HepG2 (cell line): ENCODE results near the gene ACOT13. TPM values are rescaled to one million over a fixed set of nuclear protein-coding genes. Genes with fewer than 3 reads are reported as not detected.

Experiments
- ATRX ChIP-seq: sonication (generic); formaldehyde crosslinking; IDR thresholded peaks from 2 replicates; pipeline ENCODE4 v1.4.0; 2020; ENCODE audit warnings: missing genetic modification reagents, borderline replicate concordance
- FOXA3 ChIP-seq: IDR thresholded peaks from 2 replicates; pipeline ENCODE4 v1.6.1; 2016; ENCODE audit warnings: missing genetic modification reagents, missing compliant biosample characterization
- KAT7 ChIP-seq: IDR thresholded peaks from 2 replicates; pipeline ENCODE4 v1.6.1; 2018; ENCODE audit warnings: borderline replicate concordance, missing compliant biosample characterization
- MBNL3 ChIP-seq: fragments of 250-450 bp; sonication (Bioruptor Pico); conservative IDR thresholded peaks from 2 replicates; pipeline ENCODE4 v1.8.0; 2022; ENCODE audit warnings: mild to moderate bottlenecking, inconsistent platforms
- NCOR1 ChIP-seq: fragments of 200-600 bp; sonication (generic); IDR thresholded peaks from 2 replicates; pipeline ENCODE4 v1.7.0; 2017; ENCODE audit warnings: antibody characterized with exemption, low read length, borderline replicate concordance
- NFE2L1 ChIP-seq: sonication (generic); formaldehyde crosslinking; IDR thresholded peaks from 2 replicates; pipeline ENCODE4 v1.4.0; 2020; ENCODE audit warnings: missing genetic modification reagents, mild to moderate bottlenecking, borderline replicate concordance
- PITX1 ChIP-seq: sonication (generic); formaldehyde crosslinking; IDR thresholded peaks from 2 replicates; pipeline ENCODE4 v1.5.1; 2020; ENCODE audit warnings: mild to moderate bottlenecking, missing genetic modification reagents
- SOX13 ChIP-seq, 3 experiments: fragments of 450-650 bp in 1 of 3; sonication (generic) in 1 of 3; formaldehyde crosslinking in 1 of 3; IDR thresholded peaks in 2 of 3; conservative IDR thresholded peaks in 1 of 3; 2 replicates each; pipeline versions ENCODE4 v1.5.0 to v1.6.1; 2016 to 2020; ENCODE audit warnings: antibody characterized with exemption in 1 of 3, mild to moderate bottlenecking in 1 of 3, missing compliant biosample characterization in 1 of 3, missing genetic modification reagents in 1 of 3, moderate library complexity in 1 of 3
- STAG1 ChIP-seq: sonication (generic); formaldehyde crosslinking; IDR thresholded peaks from 2 replicates; pipeline ENCODE4 v1.4.0; 2020; ENCODE audit warnings: missing genetic modification reagents
- ZNF17 ChIP-seq: sonication (generic); formaldehyde crosslinking; IDR thresholded peaks from 2 replicates; pipeline ENCODE4 v1.5.0; 2020; ENCODE audit warnings: mild to moderate bottlenecking, missing genetic modification reagents
- ZNF232 ChIP-seq: sonication (generic); formaldehyde crosslinking; IDR thresholded peaks from 2 replicates; pipeline ENCODE4 v1.4.0; 2020; ENCODE audit warnings: missing genetic modification reagents, borderline replicate concordance
- ZNF251 ChIP-seq: sonication (generic); formaldehyde crosslinking; IDR thresholded peaks from 2 replicates; pipeline ENCODE4 v1.9.0; 2021; ENCODE audit warnings: mild to moderate bottlenecking, missing genetic modification reagents
- ZNF552 ChIP-seq: sonication (generic); formaldehyde crosslinking; IDR thresholded peaks from 2 replicates; pipeline ENCODE4 v1.9.0; 2022; ENCODE audit warnings: missing genetic modification reagents, mild to moderate bottlenecking, borderline replicate concordance
- ZNF605 ChIP-seq: sonication (generic); formaldehyde crosslinking; IDR thresholded peaks from 2 replicates; pipeline ENCODE4 v1.8.0; 2022; ENCODE audit warnings: mild to moderate bottlenecking, missing genetic modification reagents
- ZNF772 ChIP-seq: sonication (generic); formaldehyde crosslinking; IDR thresholded peaks from 2 replicates; pipeline ENCODE4 v1.5.0; 2020; ENCODE audit warnings: mild to moderate bottlenecking, missing genetic modification reagents
- polyA plus RNA-seq, 8 experiments: library from polyadenylated mRNA; depleted of rRNA in 3 of 8; stranded (reverse) in 7 of 8; unstranded in 1 of 8; fragments of >200 nt; fragmentation: Illumina TruSeq in 4 of 8; extraction: Trizol in 4 of 8; gene quantifications; 2 replicates each; pipeline versions ENCODE4 v1.2.1 to v1.2.3, GENCODE V29; 2011 to 2016; ENCODE audit warnings: low read depth in 4 of 8, missing spikeins in 1 of 8, mixed read lengths in 1 of 8; ENCODE audit not compliant: insufficient read depth in 1 of 8
- total RNA-seq, 5 experiments: library from RNA; depleted of rRNA; stranded (reverse); fragments of >200 nt; fragmentation: Illumina TruSeq; extraction: Trizol; gene quantifications; 2 replicates each; pipeline ENCODE4 v1.2.3, GENCODE V29; 2016; ENCODE audit warnings: low read depth in 1 of 5
- TF ChIP-seq, protein P1 (sequence below): sonication (generic); formaldehyde crosslinking; IDR thresholded peaks from 2 replicates; pipeline ENCODE4 v1.5.0; 2020; ENCODE audit warnings: missing genetic modification reagents, mild to moderate bottlenecking, borderline replicate concordance
- TF ChIP-seq, protein P2 (sequence below): sonication (generic); formaldehyde crosslinking; IDR thresholded peaks from 2 replicates; pipeline ENCODE4 v1.5.1; 2020; ENCODE audit warnings: mild to moderate bottlenecking, missing genetic modification reagents, borderline replicate concordance
- TF ChIP-seq, protein P3 (sequence below): sonication (generic); formaldehyde crosslinking; IDR thresholded peaks from 2 replicates; pipeline ENCODE4 v1.4.0; 2020; ENCODE audit warnings: mild to moderate bottlenecking, low read depth, missing genetic modification reagents

Gene ACOT13
- total and polyA plus RNA-seq, 2 of the 13 experiments (the other 11 are each of a cell fraction or from before 2014, with no cell fraction given), result 31.5 to 45.1 TPM

DNA sequence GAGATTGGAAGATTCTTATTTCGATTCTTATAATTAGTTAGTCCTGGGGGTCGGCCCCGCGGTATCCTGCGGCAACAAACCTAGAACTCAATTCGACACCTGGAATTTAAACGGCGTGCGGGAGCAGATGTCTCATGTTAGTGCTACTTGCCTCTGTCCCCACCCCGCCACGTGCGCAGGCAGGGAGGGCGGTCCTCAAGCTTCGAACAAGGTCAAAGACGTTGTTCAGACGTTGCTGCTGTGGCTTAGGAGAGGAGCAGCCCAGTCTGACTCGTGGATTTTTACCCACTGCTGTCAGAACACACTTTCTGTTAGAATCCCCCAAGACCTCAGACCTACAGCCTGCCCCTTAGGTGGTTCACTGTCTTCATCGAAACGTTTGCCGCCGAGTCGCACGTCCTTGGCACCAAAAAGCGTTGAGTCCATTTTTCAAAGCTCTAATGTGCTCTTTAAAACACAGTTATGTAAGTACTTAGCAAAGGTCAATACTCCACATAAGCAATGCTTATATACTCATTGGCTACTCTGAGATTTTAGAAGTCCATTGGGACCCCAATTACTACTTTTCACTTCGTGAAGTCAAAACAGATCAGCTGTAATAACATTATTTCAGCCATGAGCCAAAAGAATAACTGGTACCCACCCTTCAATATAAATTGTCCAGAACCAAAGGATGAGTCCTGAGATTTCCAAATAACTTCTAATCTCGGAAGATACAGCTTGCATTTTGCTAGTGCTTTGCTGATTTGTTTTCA is 54.8 kb downstream of the ACOT13 start (continued):
- peak; percentile 34; the same call in 1 of the 2 replicates for TF ChIP-seq NCOR1
- TF ChIP-seq FOXA3 (CRISPR knock-in tag), result peak; percentile 59; the same call in 1 of the 2 replicates
- 0 out of 2 replicates have a peak, but pooled peaks have one; percentile 41 for TF ChIP-seq ATRX (CRISPR knock-in tag)
- peak; percentile 64 for TF ChIP-seq PITX1 (CRISPR knock-in tag)
- TF ChIP-seq ZNF552 (CRISPR knock-in tag), result peak; percentile 81; the same call in 1 of the 2 replicates
- 0 out of 2 replicates have a peak, but pooled peaks have one; percentile 2 for TF ChIP-seq STAG1 (CRISPR knock-in tag)
- 0 out of 2 replicates have a peak, but pooled peaks have one; percentile 58 for TF ChIP-seq ZNF251 (CRISPR knock-in tag)
- TF ChIP-seq ZNF232, result 0 out of 2 replicates have a peak, but pooled peaks have one; percentile 61
- TF ChIP-seq, protein P1, sequence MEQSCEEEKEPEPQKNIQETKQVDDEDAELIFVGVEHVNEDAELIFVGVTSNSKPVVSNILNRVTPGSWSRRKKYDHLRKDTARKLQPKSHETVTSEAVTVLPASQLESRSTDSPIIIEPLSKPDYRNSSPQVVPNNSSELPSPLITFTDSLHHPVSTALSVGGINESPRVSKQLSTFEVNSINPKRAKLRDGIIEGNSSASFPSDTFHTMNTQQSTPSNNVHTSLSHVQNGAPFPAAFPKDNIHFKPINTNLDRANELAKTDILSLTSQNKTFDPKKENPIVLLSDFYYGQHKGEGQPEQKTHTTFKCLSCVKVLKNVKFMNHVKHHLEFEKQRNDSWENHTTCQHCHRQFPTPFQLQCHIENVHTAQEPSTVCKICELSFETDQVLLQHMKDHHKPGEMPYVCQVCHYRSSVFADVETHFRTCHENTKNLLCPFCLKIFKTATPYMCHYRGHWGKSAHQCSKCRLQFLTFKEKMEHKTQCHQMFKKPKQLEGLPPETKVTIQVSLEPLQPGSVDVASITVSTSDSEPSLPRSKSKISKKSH (CRISPR knock-in tag), result peak; percentile 87; the same call in 1 of the 2 replicates
- TF ChIP-seq KAT7, result peak; percentile 81
- TF ChIP-seq ZNF772 (CRISPR knock-in tag), result no peak; the same call in 1 of the 2 replicates
- TF ChIP-seq ZNF17 (CRISPR knock-in tag), result no peak
- TF ChIP-seq ZNF605 (CRISPR knock-in tag), result peak; percentile 81
- TF ChIP-seq, protein P2, sequence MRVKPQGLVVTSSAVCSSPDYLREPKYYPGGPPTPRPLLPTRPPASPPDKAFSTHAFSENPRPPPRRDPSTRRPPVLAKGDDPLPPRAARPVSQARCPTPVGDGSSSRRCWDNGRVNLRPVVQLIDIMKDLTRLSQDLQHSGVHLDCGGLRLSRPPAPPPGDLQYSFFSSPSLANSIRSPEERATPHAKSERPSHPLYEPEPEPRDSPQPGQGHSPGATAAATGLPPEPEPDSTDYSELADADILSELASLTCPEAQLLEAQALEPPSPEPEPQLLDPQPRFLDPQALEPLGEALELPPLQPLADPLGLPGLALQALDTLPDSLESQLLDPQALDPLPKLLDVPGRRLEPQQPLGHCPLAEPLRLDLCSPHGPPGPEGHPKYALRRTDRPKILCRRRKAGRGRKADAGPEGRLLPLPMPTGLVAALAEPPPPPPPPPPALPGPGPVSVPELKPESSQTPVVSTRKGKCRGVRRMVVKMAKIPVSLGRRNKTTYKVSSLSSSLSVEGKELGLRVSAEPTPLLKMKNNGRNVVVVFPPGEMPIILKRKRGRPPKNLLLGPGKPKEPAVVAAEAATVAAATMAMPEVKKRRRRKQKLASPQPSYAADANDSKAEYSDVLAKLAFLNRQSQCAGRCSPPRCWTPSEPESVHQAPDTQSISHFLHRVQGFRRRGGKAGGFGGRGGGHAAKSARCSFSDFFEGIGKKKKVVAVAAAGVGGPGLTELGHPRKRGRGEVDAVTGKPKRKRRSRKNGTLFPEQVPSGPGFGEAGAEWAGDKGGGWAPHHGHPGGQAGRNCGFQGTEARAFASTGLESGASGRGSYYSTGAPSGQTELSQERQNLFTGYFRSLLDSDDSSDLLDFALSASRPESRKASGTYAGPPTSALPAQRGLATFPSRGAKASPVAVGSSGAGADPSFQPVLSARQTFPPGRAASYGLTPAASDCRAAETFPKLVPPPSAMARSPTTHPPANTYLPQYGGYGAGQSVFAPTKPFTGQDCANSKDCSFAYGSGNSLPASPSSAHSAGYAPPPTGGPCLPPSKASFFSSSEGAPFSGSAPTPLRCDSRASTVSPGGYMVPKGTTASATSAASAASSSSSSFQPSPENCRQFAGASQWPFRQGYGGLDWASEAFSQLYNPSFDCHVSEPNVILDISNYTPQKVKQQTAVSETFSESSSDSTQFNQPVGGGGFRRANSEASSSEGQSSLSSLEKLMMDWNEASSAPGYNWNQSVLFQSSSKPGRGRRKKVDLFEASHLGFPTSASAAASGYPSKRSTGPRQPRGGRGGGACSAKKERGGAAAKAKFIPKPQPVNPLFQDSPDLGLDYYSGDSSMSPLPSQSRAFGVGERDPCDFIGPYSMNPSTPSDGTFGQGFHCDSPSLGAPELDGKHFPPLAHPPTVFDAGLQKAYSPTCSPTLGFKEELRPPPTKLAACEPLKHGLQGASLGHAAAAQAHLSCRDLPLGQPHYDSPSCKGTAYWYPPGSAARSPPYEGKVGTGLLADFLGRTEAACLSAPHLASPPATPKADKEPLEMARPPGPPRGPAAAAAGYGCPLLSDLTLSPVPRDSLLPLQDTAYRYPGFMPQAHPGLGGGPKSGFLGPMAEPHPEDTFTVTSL, result peak; percentile 74; the same call in 1 of the 2 replicates
- no peak for TF ChIP-seq MBNL3 (CRISPR knock-in tag)
- TF ChIP-seq NFE2L1 (CRISPR knock-in tag), result no peak
- 0 out of 2 replicates have a peak, but pooled peaks have one; percentile 21 for TF ChIP-seq SOX13 (IDR thresholded peaks at IDR 0.05)
- TF ChIP-seq SOX13 (CRISPR knock-in tag; conservative IDR thresholded peaks at IDR 0.05 in 1 of 2, IDR thresholded peaks at IDR 0.05 in 1 of 2), result peak in 1 of 2 experiments; percentile 59; a peak in 1 of 4 replicates
- TF ChIP-seq, protein P3, sequence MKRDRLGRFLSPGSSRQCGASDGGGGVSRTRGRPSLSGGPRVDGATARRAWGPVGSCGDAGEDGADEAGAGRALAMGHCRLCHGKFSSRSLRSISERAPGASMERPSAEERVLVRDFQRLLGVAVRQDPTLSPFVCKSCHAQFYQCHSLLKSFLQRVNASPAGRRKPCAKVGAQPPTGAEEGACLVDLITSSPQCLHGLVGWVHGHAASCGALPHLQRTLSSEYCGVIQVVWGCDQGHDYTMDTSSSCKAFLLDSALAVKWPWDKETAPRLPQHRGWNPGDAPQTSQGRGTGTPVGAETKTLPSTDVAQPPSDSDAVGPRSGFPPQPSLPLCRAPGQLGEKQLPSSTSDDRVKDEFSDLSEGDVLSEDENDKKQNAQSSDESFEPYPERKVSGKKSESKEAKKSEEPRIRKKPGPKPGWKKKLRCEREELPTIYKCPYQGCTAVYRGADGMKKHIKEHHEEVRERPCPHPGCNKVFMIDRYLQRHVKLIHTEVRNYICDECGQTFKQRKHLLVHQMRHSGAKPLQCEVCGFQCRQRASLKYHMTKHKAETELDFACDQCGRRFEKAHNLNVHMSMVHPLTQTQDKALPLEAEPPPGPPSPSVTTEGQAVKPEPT, result peak; percentile 79; the same call in 1 of the 2 replicates
